HCT116 (cell line): ENCODE data around the gene EIF3J. TPM values are rescaled to one million over a fixed set of nuclear protein-coding genes. Genes with fewer than 3 reads are reported as not detected.
A peak's percentile ranks its signal among the peaks of the same experiment; 100 is the strongest.

Experiments used
- ATAC-seq: fragments of 200-7000 bp; cut with Tn5 transposase; 2 replicates; pipeline ENCODE4 v1.9.1; 2020; ENCODE audit warnings: mild to moderate bottlenecking, moderate library complexity
- BruUV-seq: library from RNA; stranded (reverse); fragments of 400-500 nt; replicated peaks from 2 replicates; lab custom pipeline; 2021; lab: Mats Ljungman, UMichigan
- CTCF ChIA-PET: fragments of 300-600 bp; sonication (Branson Sonifier 250); formaldehyde crosslinking; loops from one replicate; lab custom pipeline; 2021; ENCODE audit warnings: antibody characterized with exemption; lab: Charles Lee
- POLR2A ChIA-PET: fragments of 300-600, 350-600 bp; sonication (Branson Sonifier 250); formaldehyde crosslinking; loops from one replicate; lab custom pipeline; 2021; ENCODE audit warnings: antibody characterized with exemption; lab: Charles Lee
- RAD21 ChIA-PET, 2 experiments: fragments of 300-600 bp; sonication (Branson Sonifier 250); formaldehyde crosslinking; loops; one replicate each; lab custom pipeline; 2023; ENCODE audit warnings: low total read pairs in 2 of 2; ENCODE audit not compliant: uncharacterized antibody in 2 of 2, unreplicated experiment in 2 of 2, low non-redundant PET in 1 of 2; lab: Charles Lee
- DNase-seq: peaks from one replicate; pipeline ENCODE4 v3.0.0-alpha.2; 2010; ENCODE audit warnings: low read depth, low spot score
- H2AFZ ChIP-seq: fragments of 200-600 bp; shearing (Covaris generic), sonication (generic); 2 replicates; pipeline ENCODE4 v1.6.1; 2017; ENCODE audit warnings: low read depth, mixed run types, mixed read lengths, antibody characterized with exemption, low read length; ENCODE audit not compliant: poor library complexity, severe bottlenecking
- H3K27ac ChIP-seq: 2 replicates; pipeline ENCODE4 v1.5.1; 2012; ENCODE audit warnings: low read depth, low read length
- H3K27me3 ChIP-seq: fragments of 200-600 bp; sonication (generic); 2 replicates; pipeline ENCODE4 v1.6.1; 2016; ENCODE audit warnings: mixed run types, low read length, mixed read lengths; ENCODE audit not compliant: insufficient read depth
- H3K36me3 ChIP-seq, 2 experiments: fragments of 200-500 bp in 1 of 2; fragments of 200-600 bp in 1 of 2; sonication (Bioruptor generic) in 1 of 2; sonication (generic) in 1 of 2; 2 replicates each; pipeline versions ENCODE4 v1.5.1 to v1.6.1; 2014 to 2016; ENCODE audit warnings: low read length in 2 of 2, inconsistent platforms in 1 of 2, mixed read lengths in 1 of 2, mixed run types in 1 of 2; ENCODE audit not compliant: insufficient read depth in 2 of 2, control insufficient read depth in 1 of 2
- H3K4me1 ChIP-seq, 2 experiments: fragments of 200-600 bp in 1 of 2; sonication (generic) in 1 of 2; 2 replicates each; pipeline versions ENCODE4 v1.5.1 to v1.6.1; 2012 to 2017; ENCODE audit warnings: low read length in 2 of 2, inconsistent platforms in 1 of 2, mild to moderate bottlenecking in 1 of 2, mixed read lengths in 1 of 2, mixed run types in 1 of 2, moderate library complexity in 1 of 2; ENCODE audit not compliant: insufficient read depth in 2 of 2, control insufficient read depth in 1 of 2
- H3K4me2 ChIP-seq: fragments of 200-600 bp; sonication (generic); 2 replicates; pipeline ENCODE4 v1.6.1; 2017; ENCODE audit warnings: mixed run types, low read length, mixed read lengths
- H3K4me3 ChIP-seq, 2 experiments: fragments of 200-600 bp in 1 of 2; sonication (generic) in 1 of 2; replicated peaks in 1 of 2; 2 replicates each; pipeline ENCODE4 v1.5.1; 2011 to 2016; ENCODE audit warnings: low read length in 2 of 2, control low read depth in 1 of 2, low read depth in 1 of 2, mild to moderate bottlenecking in 1 of 2, mixed read lengths in 1 of 2, mixed run types in 1 of 2
- H3K79me2 ChIP-seq: fragments of 200-600 bp; sonication (generic); 2 replicates; pipeline ENCODE4 v1.6.1; 2017; ENCODE audit warnings: mild to moderate bottlenecking, mixed run types, low read length, moderate library complexity, mixed read lengths; ENCODE audit not compliant: insufficient read depth
- H3K9ac ChIP-seq: fragments of 200-600 bp; sonication (generic); 2 replicates; pipeline ENCODE4 v1.6.1; 2016; ENCODE audit warnings: low read length, mixed read lengths
- H3K9me2 ChIP-seq: fragments of 200-600 bp; sonication (generic), shearing (Covaris generic); 2 replicates; pipeline ENCODE4 v1.6.1; 2017; ENCODE audit warnings: mixed run types, mild to moderate bottlenecking, moderate library complexity; ENCODE audit not compliant: insufficient read depth
- H3K9me3 ChIP-seq, 2 experiments: fragments of 200-500 bp in 1 of 2; fragments of 200-600 bp in 1 of 2; sonication (Bioruptor generic) in 1 of 2; sonication (generic) in 1 of 2; 2 replicates each; pipeline ENCODE4 v1.6.1; 2014 to 2017; ENCODE audit warnings: low read length in 2 of 2, mixed read lengths in 2 of 2, inconsistent platforms in 1 of 2, low read depth in 1 of 2, mild to moderate bottlenecking in 1 of 2, mixed run types in 1 of 2, moderate library complexity in 1 of 2; ENCODE audit not compliant: control insufficient read depth in 1 of 2, insufficient read depth in 1 of 2
- H4K20me1 ChIP-seq: fragments of 200-600 bp; sonication (generic), shearing (Covaris generic); 2 replicates; pipeline ENCODE4 v1.6.1; 2017; ENCODE audit warnings: mixed run types, mild to moderate bottlenecking, moderate library complexity; ENCODE audit not compliant: insufficient read depth
- CBX3 ChIP-seq: IDR thresholded peaks from 2 replicates; pipeline ENCODE4 v1.6.1; 2012; ENCODE audit warnings: low read depth
- CEBPB ChIP-seq: IDR thresholded peaks from 2 replicates; pipeline ENCODE4 v1.6.1; 2012; ENCODE audit warnings: low read depth
- EZH2 ChIP-seq: fragments of 200-600 bp; sonication (generic); IDR thresholded peaks from 2 replicates; pipeline ENCODE4 v1.6.1; 2017; ENCODE audit warnings: antibody characterized with exemption, mixed run types
- EZH2phosphoT487 ChIP-seq: fragments of 200-600 bp; IDR thresholded peaks from 2 replicates; pipeline ENCODE4 v1.6.1; 2018; ENCODE audit warnings: antibody characterized with exemption, borderline replicate concordance
- FOSL1 ChIP-seq: IDR thresholded peaks from 2 replicates; pipeline ENCODE4 v1.6.1; 2012; ENCODE audit warnings: low read depth
- JUND ChIP-seq: IDR thresholded peaks from 2 replicates; pipeline ENCODE4 v1.6.1; 2012
- POLR2A ChIP-seq: IDR thresholded peaks from 2 replicates; pipeline ENCODE4 v1.7.0; 2011; ENCODE audit warnings: borderline replicate concordance; ENCODE audit not compliant: insufficient read depth, insufficient read length; ENCODE audit errors: extremely low read depth
- POLR2AphosphoS5 ChIP-seq: IDR thresholded peaks from 2 replicates; pipeline ENCODE4 v1.6.1; 2011; ENCODE audit warnings: mild to moderate bottlenecking, low read depth, low read length, moderate library complexity
- SIN3A ChIP-seq: IDR thresholded peaks from 2 replicates; pipeline ENCODE4 v1.6.1; 2012; ENCODE audit warnings: low read depth
- SP1 ChIP-seq: IDR thresholded peaks from 2 replicates; pipeline ENCODE4 v1.6.1; 2012; ENCODE audit warnings: low read depth
- SRF ChIP-seq: IDR thresholded peaks from 2 replicates; pipeline ENCODE4 v1.6.1; 2012; ENCODE audit warnings: low read depth
- ZNF274 ChIP-seq: fragments of 200-500 bp; sonication (Bioruptor generic); IDR thresholded peaks from 2 replicates; pipeline ENCODE4 v1.6.1; 2014; ENCODE audit warnings: mild to moderate bottlenecking, low read depth, low read length, inconsistent platforms
- intact Hi-C: fragments of 100-400 bp; cut with micrococcal nuclease; formaldehyde crosslinking; loops from 2 replicates; pipeline ENCODE4 v1.10.0; 2022
- total RNA-seq: library from RNA; stranded (reverse); gene quantifications from one replicate; pipeline ENCODE4 v1.2.1, GENCODE V29; 2021; ENCODE audit not compliant: unreplicated experiment
- TF ChIP-seq, protein P1 (sequence below): IDR thresholded peaks from 2 replicates; pipeline ENCODE4 v1.6.1; 2012
- TF ChIP-seq, protein P2 (sequence below): IDR thresholded peaks from 2 replicates; pipeline ENCODE4 v1.6.1; 2012
- TF ChIP-seq, protein P3 (sequence below): IDR thresholded peaks from 2 replicates; pipeline ENCODE4 v1.6.1; 2011; ENCODE audit warnings: mild to moderate bottlenecking, low read length, moderate library complexity; ENCODE audit not compliant: insufficient replicate concordance; ENCODE audit errors: extremely low read depth

Gene EIF3J
- total RNA-seq, 1 experiment from 2014 or later = 68.6 TPM

DNA sequence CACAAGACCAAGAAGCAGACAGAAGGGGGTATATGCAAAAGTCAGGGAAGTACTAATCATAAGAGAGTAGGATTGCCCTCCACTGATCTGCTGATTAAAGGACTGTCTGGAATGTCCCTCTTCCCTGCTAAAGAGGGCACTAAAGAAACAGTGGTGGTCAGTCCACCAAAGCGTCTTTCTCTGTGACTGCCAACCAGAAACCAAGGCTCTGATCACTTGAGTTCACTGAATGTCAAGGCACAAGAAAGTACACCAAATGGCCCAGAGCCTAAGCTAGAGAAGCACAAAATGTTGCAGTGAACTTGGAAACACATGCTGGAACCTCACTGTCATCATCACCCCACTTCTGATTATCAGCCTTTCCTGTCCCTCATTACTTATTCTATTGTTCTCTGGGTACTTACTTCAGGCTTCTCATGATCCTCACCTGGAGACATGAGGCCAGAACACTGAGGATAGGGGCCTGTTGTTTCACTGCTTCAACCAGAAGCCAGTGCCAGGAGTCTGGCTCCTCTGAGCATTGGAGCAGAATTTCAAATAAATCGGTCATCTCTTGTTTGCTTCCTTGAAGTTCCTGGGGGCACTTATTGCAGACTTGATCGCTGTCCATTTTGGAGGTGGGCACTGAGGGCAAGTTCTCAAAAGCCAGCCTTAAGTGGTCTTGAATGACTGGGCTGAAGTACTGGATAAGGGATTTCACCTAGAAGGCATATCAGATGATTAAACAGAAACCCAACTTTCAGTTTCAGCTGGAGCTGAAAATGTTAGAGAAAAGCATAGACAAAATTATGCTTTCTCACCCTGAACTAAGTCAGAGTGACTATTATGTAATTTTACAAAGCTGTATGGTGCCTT is 58.9 kb downstream of the EIF3J start:
- Histone ChIP-seq H3K4me3 (no peak overlapping the region), H2AFZ (no peak overlapping the region), H3K9me2 (no peaks in the 10 kb centered on the region), H3K36me3 (peaks cover 23 to 35% of the 10 kb centered on the region in 2 experiments; a peak in 3 of 4 replicates), H3K27me3 (no peaks in the 10 kb centered on the region), H3K9ac (no peak overlapping the region), H3K9me3 (no peaks in the 10 kb centered on the region), H3K4me1 (no peaks in the 10 kb centered on the region), H3K79me2 (no peaks in the 10 kb centered on the region), H4K20me1 (no peaks in the 10 kb centered on the region), H3K27ac (no peak overlapping the region), H3K4me2 (no peak overlapping the region)
- DNase-seq = no peak
- POLR2A ChIA-PET = no interaction called here
- ATAC-seq = no peak
- intact Hi-C loops = loop anchor here (10.0 kb wide), 1 partner anchor 59 kb away; no protein-coding TSS in a partner anchor
- CTCF ChIA-PET = no interaction called here
- RAD21 ChIA-PET = no interaction called here
- TSS peak; percentile 17 for BruUV-seq
- TF ChIP-seq SP1 (no peak), ZNF274 (no peak), FOSL1 (no peak)
- TF ChIP-seq, all 23 proteins: peak for 0

DNA sequence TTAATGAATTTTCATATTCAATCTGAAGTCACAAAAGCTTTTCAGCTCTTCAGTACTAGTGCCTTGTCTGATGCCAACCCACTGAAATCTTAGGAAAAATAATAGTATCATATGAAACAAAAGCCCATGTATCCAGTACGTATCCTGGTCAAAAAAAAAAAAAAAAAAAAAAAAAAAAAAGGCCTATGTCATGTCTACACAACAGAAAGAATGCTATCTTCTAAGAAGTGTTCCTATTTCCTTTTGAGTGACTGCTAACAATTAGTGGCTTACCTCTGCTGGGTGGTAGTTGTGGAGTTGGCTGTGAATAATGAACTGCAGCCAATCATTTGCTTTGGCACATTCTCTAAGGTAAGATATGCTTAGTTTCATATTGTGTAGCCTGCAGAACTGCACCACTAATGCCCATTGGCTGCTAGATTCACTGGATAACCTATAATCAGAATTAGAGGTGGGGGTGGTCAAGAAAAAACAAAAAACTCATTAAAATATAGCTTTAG is 59.6 kb downstream of the EIF3J start:
- no peaks in the 10 kb centered on the region for H3K9me3 ChIP-seq
- H2AFZ ChIP-seq = no peak overlapping the region
- H3K9ac ChIP-seq = no peak overlapping the region
- BruUV-seq = no TSS peak
- no peak overlapping the region for H3K4me2 ChIP-seq
- H3K4me3 ChIP-seq = no peak overlapping the region
- peaks cover 23 to 29% of the 10 kb centered on the region in 2 experiments; a peak in 3 of 4 replicates for H3K36me3 ChIP-seq
- no peak overlapping the region for H3K27ac ChIP-seq
- H3K79me2 ChIP-seq = no peaks in the 10 kb centered on the region
- intact Hi-C loops = loop anchor here (10.0 kb wide), 1 partner anchor 58 kb away; no protein-coding TSS in a partner anchor
- ATAC-seq (no peak), DNase-seq (no peak)
- CTCF ChIA-PET = no interaction called here
- H3K4me1 ChIP-seq = no peaks in the 10 kb centered on the region
- H4K20me1 ChIP-seq = no peaks in the 10 kb centered on the region
- RAD21 ChIA-PET = no interaction called here
- no peaks in the 10 kb centered on the region for H3K9me2 ChIP-seq
- POLR2A ChIA-PET = no interaction called here
- no peak for TF ChIP-seq CBX3
- TF ChIP-seq JUND = no peak
- TF ChIP-seq POLR2A = no peak
- TF ChIP-seq SRF = no peak
- TF ChIP-seq, protein P1, sequence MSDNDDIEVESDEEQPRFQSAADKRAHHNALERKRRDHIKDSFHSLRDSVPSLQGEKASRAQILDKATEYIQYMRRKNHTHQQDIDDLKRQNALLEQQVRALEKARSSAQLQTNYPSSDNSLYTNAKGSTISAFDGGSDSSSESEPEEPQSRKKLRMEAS = no peak
- TF ChIP-seq EZH2 = no peak
- TF ChIP-seq, protein P2, sequence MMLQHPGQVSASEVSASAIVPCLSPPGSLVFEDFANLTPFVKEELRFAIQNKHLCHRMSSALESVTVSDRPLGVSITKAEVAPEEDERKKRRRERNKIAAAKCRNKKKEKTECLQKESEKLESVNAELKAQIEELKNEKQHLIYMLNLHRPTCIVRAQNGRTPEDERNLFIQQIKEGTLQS = no peak
- TF ChIP-seq CEBPB = no peak
- no peak for TF ChIP-seq SIN3A
- no peak for TF ChIP-seq POLR2AphosphoS5
- TF ChIP-seq EZH2phosphoT487 = no peak
- TF ChIP-seq, protein P3, sequence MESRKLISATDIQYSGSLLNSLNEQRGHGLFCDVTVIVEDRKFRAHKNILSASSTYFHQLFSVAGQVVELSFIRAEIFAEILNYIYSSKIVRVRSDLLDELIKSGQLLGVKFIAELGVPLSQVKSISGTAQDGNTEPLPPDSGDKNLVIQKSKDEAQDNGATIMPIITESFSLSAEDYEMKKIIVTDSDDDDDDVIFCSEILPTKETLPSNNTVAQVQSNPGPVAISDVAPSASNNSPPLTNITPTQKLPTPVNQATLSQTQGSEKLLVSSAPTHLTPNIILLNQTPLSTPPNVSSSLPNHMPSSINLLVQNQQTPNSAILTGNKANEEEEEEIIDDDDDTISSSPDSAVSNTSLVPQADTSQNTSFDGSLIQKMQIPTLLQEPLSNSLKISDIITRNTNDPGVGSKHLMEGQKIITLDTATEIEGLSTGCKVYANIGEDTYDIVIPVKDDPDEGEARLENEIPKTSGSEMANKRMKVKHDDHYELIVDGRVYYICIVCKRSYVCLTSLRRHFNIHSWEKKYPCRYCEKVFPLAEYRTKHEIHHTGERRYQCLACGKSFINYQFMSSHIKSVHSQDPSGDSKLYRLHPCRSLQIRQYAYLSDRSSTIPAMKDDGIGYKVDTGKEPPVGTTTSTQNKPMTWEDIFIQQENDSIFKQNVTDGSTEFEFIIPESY = no peak
- H3K27me3 ChIP-seq = no peaks in the 10 kb centered on the region
